AG09309 (cell line): ENCODE data around the gene KLHDC7A.

Experiments used
- DNase-seq: peaks from one replicate; pipeline ENCODE4 v3.0.0-alpha.2; 2010; ENCODE audit warnings: low read depth
- H3K4me3 ChIP-seq: 2 replicates; pipeline ENCODE4 v1.5.1; 2011; ENCODE audit warnings: mild to moderate bottlenecking, low read depth, low read length, moderate library complexity; ENCODE audit not compliant: control insufficient read depth
- TF ChIP-seq, protein P1 (sequence below): IDR thresholded peaks from 2 replicates; pipeline ENCODE4 v1.5.1; 2011; ENCODE audit warnings: mild to moderate bottlenecking, low read depth, low read length, inconsistent platforms; ENCODE audit not compliant: insufficient read depth, control insufficient read depth; ENCODE audit errors: missing control alignments

KLHDC7A gene

DNA sequence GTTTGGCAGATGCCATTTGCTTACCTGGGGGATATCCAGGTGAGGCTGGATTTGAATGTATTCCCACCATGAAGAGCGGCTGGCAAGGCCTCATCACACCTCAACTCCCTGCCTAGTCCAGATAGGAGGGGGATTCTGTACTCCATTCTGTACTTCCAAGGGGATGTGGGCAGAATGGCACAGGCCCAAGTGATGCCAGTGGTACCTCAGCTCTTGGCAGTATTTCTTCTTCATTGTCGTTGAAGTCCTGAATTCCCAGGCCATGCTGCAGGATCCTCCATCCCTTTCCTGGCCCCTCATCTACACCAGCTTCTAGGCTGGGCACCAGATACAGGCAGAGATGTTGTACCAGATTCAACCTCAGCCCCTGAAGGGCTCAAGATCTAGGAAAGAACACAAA, 47.9 kb downstream of the KLHDC7A start:
- no peak for DNase-seq
- TF ChIP-seq, protein P1, sequence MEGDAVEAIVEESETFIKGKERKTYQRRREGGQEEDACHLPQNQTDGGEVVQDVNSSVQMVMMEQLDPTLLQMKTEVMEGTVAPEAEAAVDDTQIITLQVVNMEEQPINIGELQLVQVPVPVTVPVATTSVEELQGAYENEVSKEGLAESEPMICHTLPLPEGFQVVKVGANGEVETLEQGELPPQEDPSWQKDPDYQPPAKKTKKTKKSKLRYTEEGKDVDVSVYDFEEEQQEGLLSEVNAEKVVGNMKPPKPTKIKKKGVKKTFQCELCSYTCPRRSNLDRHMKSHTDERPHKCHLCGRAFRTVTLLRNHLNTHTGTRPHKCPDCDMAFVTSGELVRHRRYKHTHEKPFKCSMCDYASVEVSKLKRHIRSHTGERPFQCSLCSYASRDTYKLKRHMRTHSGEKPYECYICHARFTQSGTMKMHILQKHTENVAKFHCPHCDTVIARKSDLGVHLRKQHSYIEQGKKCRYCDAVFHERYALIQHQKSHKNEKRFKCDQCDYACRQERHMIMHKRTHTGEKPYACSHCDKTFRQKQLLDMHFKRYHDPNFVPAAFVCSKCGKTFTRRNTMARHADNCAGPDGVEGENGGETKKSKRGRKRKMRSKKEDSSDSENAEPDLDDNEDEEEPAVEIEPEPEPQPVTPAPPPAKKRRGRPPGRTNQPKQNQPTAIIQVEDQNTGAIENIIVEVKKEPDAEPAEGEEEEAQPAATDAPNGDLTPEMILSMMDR = no peak
- H3K4me3 ChIP-seq = no peak overlapping the region

- no peak for DNase-seq
- H3K4me3 ChIP-seq = no peak overlapping the region
- TF ChIP-seq, protein P1 = no peak
Measured at GRCh38 chr1:18529714-18530113, 49.0 kb downstream of the KLHDC7A start.

DNA sequence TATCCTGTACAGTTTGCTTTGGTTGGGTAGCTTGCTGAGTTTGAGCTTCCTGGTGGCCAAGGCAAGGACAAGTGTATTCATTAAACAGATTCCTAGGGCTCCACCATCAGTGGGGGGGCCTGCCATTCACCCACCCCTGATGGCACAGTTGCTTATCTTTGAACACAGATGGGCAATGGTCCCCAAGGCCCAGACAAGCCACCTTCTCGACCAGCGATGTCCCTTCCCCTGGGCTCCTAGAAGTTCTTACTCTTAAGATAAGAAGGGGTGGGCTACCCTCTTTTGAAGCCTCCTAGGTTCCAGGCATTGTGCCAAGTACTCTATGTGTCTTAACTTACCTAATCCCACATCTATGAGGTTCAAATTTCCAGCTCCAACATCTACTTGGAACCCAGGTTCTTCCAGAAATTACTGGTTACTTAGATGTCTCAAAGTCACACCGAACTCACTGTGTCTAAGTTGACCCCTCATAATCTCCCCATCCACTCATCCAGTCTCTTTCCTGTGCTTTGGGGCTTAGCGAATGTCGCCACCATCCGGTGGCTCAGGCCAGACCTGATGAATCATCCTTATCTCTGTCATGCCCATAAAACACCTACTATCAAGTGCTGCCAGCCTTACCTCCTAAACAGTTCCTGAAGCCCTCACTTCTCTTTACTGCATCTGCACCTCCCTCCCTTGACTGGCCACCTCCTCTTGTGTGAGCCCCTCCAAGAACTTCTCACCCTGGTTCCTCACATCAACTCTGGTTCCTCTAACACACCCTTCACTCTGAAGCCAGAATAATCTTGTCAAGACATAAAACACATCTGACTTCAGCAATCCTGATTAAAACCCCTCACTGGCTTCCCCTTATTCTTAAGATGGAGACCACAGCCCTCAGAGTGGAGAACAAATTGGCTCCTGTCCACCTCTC, 50.1 kb downstream of the KLHDC7A start:
- DNase-seq = no peak
- no peak overlapping the region for H3K4me3 ChIP-seq
- TF ChIP-seq, protein P1 = no peak

DNA sequence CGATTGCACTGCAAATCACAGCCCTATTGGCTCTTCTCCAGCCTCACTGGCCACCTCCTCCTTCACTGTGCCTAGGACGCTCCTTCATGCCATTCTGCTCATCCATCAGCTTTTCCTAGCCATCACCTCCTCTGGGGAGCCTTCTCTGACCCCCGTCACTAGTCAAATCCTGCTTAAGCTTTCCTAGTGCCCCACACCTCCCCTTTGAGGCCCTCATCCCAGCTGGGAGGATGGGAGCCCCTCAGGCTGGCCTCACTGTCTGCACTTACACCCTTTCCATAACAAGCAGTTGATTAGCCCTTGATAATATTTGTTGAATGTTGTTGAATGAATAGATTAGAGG, 50.7 kb downstream of the KLHDC7A start:
- no peak for DNase-seq
- TF ChIP-seq, protein P1 = no peak
- no peak overlapping the region for H3K4me3 ChIP-seq

DNA sequence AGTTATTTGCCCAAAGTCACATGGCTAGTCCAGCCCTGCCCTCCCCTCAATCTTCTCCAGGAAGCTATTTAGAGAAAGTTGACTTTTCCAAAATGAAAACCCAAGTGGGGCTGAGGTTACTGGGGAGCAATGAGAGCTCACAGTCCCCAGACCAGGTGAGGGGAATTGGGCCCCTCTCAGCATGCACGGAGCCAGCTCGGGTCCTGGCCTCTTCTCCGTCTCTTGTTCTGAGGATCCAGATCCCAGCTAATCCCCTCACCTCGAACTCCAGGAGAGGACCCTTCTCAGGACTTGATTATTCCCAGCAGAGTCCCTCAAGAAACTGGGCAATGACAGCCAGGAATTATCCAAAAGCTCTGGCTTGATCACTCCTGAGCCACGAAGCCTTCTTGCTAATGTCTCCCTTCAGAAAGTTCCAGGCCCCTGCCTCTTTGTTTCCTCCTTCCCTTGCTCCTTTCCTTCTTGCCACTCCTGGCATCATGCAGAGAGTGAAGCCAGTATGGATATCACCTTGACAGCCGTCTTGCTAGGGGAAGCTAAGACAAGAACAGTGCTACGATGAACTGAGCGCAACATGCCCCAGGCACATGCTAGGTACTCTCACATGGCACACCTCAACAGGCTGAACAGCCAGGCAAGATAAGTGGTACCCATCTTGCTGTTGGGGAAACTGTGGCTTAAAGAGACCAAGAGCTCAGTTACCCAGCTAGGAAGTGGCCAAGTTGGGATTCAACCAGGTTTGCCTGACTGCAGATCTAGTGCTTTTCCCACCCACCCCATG, 51.9 kb downstream of the KLHDC7A start:
- DNase-seq = no peak
- TF ChIP-seq, protein P1 = no peak
- no peak overlapping the region for H3K4me3 ChIP-seq

GRCh38 chr1:18533259-18533658, 52.5 kb downstream of the KLHDC7A start:
- TF ChIP-seq, protein P1 = no peak
- no peak for DNase-seq
- H3K4me3 ChIP-seq = no peak overlapping the region
